GM19324 (cell line): ENCODE results near the gene KNCN.

Source experiments
- ATAC-seq: cut with Tn5 transposase; IDR thresholded peaks from one replicate; pipeline ENCODE4 v1.9.1; 2021; ENCODE audit warnings: mild to moderate bottlenecking, moderate library complexity; ENCODE audit not compliant: unreplicated experiment, low FRiP score

KNCN gene

DNA sequence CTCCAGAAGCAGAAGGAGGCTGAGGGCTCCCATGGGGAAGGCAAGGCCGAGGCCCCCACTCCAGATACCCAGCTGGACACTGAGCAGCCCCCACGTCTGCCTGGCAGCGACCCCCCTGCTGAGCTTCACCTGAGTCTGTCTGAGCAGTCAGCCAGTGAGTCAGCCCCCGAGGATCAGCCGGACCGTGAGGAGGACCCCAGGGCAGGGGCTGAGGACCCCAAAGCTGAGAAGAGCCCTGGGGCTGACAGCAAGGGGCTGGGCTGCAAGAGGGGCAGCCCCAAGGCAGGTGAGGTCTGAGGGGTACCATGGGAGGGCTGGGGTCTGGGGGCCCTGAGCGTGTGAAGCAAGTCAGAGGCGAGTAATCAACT is 40.5 kb downstream of the KNCN start:
- ATAC-seq = no peak

DNA sequence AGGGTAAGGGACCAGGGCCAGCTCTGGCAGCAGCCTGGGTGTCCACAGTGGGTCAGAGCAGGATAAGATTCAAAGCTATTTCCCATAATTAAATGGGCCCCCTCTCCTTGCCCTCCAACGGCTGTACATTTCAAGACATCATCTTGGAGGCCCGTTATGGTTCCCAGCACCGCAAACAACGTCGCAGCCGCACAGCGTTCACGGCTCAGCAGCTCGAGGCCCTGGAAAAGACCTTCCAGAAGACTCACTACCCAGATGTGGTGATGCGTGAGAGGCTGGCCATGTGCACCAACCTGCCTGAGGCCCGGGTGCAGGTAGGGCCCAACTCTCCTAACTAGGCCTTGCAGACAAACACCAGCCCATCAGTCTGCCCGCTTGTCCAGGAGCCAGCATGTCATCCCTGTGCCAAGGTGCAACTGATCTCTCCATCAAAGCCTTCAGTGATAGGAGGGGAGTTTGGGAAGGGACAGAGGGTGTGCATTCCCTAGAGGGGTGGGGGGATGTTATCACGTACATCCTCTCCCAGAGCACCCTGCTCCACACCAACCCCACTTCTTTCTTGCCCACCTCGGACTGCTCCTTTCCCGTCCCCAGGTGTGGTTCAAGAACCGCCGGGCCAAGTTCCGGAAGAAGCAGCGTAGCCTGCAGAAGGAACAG is 41.0 kb downstream of the KNCN start:
- no peak for ATAC-seq

GRCh38 chr1:46508757-46509156 is 42.7 kb downstream of the KNCN start:
- ATAC-seq = no peak

- no peak for ATAC-seq
Observed at GRCh38 chr1:46506470-46507219, 44.8 kb downstream of the KNCN start.

GRCh38 chr1:46503421-46503820 is 48.0 kb downstream of the KNCN start:
- ATAC-seq = no peak

- ATAC-seq = no peak
Observed at GRCh38 chr1:46501528-46501927, 49.9 kb downstream of the KNCN start.

GRCh38 chr1:46497665-46498064 is 53.8 kb downstream of the KNCN start:
- ATAC-seq = no peak

DNA sequence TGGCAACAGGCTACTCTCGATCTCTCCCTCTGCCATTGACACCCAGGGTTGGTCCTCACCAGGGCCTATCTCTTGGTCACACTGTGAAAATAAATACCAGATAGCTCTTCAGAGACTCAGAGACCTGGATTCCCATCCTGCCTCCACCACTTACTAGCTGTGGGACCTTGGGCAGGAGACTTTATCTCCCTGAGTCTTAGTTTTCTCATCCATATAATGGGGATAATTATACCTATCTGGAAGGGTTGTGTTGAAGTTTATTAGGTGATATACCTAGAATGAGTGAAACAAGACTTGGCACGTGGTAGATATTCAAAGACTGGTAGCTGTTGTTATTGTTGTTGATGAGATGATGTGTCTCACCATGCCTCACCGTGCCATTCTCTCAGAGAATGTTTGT is 54.4 kb downstream of the KNCN start:
- ATAC-seq = no peak

- no peak for ATAC-seq
Observed at GRCh38 chr1:46496505-46496904, 54.9 kb downstream of the KNCN start.

DNA sequence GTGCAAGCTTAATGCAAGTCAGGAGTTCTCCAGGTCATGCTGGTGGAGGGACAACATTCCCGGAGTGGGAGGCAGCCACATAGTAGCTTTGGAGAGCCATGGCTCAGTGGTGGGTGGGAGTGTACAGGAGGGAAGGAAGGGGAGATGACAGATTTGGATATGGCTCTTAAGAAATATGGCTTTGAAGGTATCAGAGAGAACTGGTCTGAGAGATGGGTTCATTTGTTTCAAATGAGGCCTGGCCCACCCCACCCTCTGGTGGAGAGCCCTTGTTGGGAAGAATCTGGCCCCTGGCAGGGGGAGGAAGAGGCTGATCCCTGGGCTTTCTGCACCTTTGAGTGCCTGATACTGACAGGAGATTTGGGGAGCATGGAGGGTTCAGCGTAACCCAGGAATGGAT is 55.7 kb downstream of the KNCN start:
- ATAC-seq = no peak
